Left ventricle myocardium inferior (tissue), 1 donor: ENCODE results near the gene ELMO2. TPM values are rescaled to one million over a fixed set of nuclear protein-coding genes. Genes with fewer than 3 reads are reported as not detected.

ENCODE experiments used
- DNase-seq: peaks from one replicate; pipeline ENCODE4 v3.0.0-alpha.2; 2020
- H3K27ac ChIP-seq: fragments of 200-600 bp; replicated peaks from 2 replicates; pipeline ENCODE4 v1.8.0; 2021
- H3K27me3 ChIP-seq: fragments of 200-600 bp; 2 replicates; pipeline ENCODE4 v1.8.0; 2021; ENCODE audit warnings: low read depth
- H3K36me3 ChIP-seq: fragments of 200-600 bp; 2 replicates; pipeline ENCODE4 v1.8.0; 2021
- H3K4me1 ChIP-seq: fragments of 200-600 bp; 2 replicates; pipeline ENCODE4 v1.8.0; 2021
- H3K4me3 ChIP-seq: fragments of 200-600 bp; 2 replicates; pipeline ENCODE4 v1.8.0; 2021; ENCODE audit warnings: mild to moderate bottlenecking, moderate library complexity
- H3K9me3 ChIP-seq: fragments of 200-600 bp; replicated peaks from 2 replicates; pipeline ENCODE4 v1.8.0; 2021
- CTCF ChIP-seq: fragments of 200-600 bp; IDR thresholded peaks from 2 replicates; pipeline ENCODE4 v1.8.0; 2021; ENCODE audit warnings: antibody characterized with exemption, mild to moderate bottlenecking, borderline replicate concordance
- intact Hi-C: fragments of 100-400 bp; cut with micrococcal nuclease; formaldehyde crosslinking; loops from one replicate; pipeline ENCODE4 v1.11.0; 2022
- total RNA-seq: library from RNA; stranded (reverse); fragmentation: NEBNext Ultra II Directional; extraction: Animal tissue kit (Norgen Biotek cat#: 25700); gene quantifications from one replicate; pipeline ENCODE4 v1.2.1, GENCODE V29; 2021
- donor health status: DM: no; HTN: yes; CAD: no; lungs with severe emphysema.

The ELMO2 gene
- total RNA-seq, 1 donor from 2014 or later = 28.5 TPM

GRCh38 chr20:46367234-46367633, 39.2 kb downstream of the ELMO2 start:
- no peak overlapping the region for H3K27ac ChIP-seq
- no peaks in the 10 kb centered on the region for H3K27me3 ChIP-seq
- no peaks in the 10 kb centered on the region for H3K9me3 ChIP-seq
- peaks cover 68% of the 10 kb centered on the region for H3K36me3 ChIP-seq
- intact Hi-C loops = no loop called here
- H3K4me3 ChIP-seq = no peak overlapping the region
- no peak for TF ChIP-seq CTCF
- peaks cover 44% of the 10 kb centered on the region for H3K4me1 ChIP-seq
- no peak for DNase-seq

DNA sequence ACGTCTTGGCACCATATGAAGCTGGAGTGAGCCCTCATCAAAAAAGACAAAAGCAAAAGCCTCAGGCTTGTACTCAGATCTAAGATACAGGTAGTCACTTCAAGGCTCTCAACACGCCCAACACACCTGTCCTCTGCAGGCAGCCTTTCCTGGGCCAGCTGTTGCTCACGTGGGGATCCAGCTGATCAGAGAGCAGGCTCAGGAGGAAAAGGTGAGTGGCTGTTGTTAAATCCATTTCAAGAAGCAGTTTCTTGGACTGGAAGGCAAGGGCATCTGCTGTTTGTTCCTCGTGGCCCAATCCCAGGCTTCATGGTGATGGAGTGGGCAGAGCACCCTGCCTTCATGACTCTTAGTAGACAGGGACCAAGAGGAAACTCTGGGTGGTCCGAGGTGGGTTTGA, 39.6 kb downstream of the ELMO2 start:
- Histone ChIP-seq H3K9me3 (no peaks in the 10 kb centered on the region), H3K4me3 (no peak overlapping the region), H3K27me3 (no peaks in the 10 kb centered on the region), H3K4me1 (peaks cover 48% of the 10 kb centered on the region), H3K27ac (no peak overlapping the region), H3K36me3 (peaks cover 64% of the 10 kb centered on the region)
- TF ChIP-seq CTCF = no peak
- intact Hi-C loops = no loop called here
- no peak for DNase-seq

GRCh38 chr20:46365487-46366220, 40.8 kb downstream of the ELMO2 start:
- Histone ChIP-seq H3K27me3 (no peaks in the 10 kb centered on the region), H3K9me3 (no peaks in the 10 kb centered on the region), H3K36me3 (peaks cover 52% of the 10 kb centered on the region), H3K27ac (no peak overlapping the region), H3K4me1 (peaks cover 60% of the 10 kb centered on the region), H3K4me3 (no peak overlapping the region)
- TF ChIP-seq CTCF = no peak
- intact Hi-C loops = no loop called here
- no peak for DNase-seq

- Histone ChIP-seq H3K4me3 (peak overlapping the region; percentile 93), H3K27ac (peak overlapping the region; percentile 99), H3K36me3 (peaks cover 44% of the 10 kb centered on the region), H3K4me1 (peaks cover 68% of the 10 kb centered on the region), H3K9me3 (no peaks in the 10 kb centered on the region), H3K27me3 (no peaks in the 10 kb centered on the region)
- intact Hi-C loops = no loop called here
- no peak for DNase-seq
- TF ChIP-seq CTCF = no peak
Observed at GRCh38 chr20:46364670-46365486, 41.5 kb downstream of the ELMO2 start.

- Histone ChIP-seq H3K27me3 (no peaks in the 10 kb centered on the region), H3K4me1 (peaks cover 76% of the 10 kb centered on the region), H3K9me3 (no peaks in the 10 kb centered on the region), H3K4me3 (peak overlapping the region; percentile 93), H3K36me3 (peaks cover 38% of the 10 kb centered on the region), H3K27ac (peak overlapping the region; percentile 99)
- DNase-seq = peak; percentile 89
- TF ChIP-seq CTCF = no peak
- intact Hi-C loops = no loop called here
Observed at GRCh38 chr20:46363874-46364669, 42.3 kb downstream of the ELMO2 start.
